BLaER1 treated with 17β-estradiol and CSF1 and Interleukin-3, amounts not matched to agents 10 nM and 100 nM (cell line): Measurements from ENCODE around the gene TMEM214.

ENCODE experiments used
- H3K27ac ChIP-seq, 11 experiments: shearing (Covaris generic); formaldehyde crosslinking; 2 replicates each; pipeline ENCODE4 v1.8.1; 2022
- H3K27me3 ChIP-seq, 11 experiments: shearing (Covaris generic); formaldehyde crosslinking; 2 replicates each; pipeline ENCODE4 v1.8.1; 2022
- H3K36me3 ChIP-seq, 11 experiments: shearing (Covaris generic); formaldehyde crosslinking; 2 replicates each; pipeline ENCODE4 v1.8.1; 2022
- H3K4me1 ChIP-seq, 10 experiments: shearing (Covaris generic); formaldehyde crosslinking; 2 replicates each; pipeline ENCODE4 v1.8.1; 2022
- H3K4me2 ChIP-seq, 11 experiments: shearing (Covaris generic); formaldehyde crosslinking; 2 replicates each; pipeline ENCODE4 v1.8.1; 2022
- H3K4me3 ChIP-seq, 10 experiments: shearing (Covaris generic); formaldehyde crosslinking; 2 replicates each; pipeline ENCODE4 v1.8.1; 2022
- H3K9ac ChIP-seq, 11 experiments: shearing (Covaris generic); formaldehyde crosslinking; 2 replicates each; pipeline ENCODE4 v1.8.1; 2022
- H3K9me3 ChIP-seq, 11 experiments: shearing (Covaris generic); formaldehyde crosslinking; replicated peaks in 1 of 11; 2 replicates each; pipeline ENCODE4 v1.8.1; 2022
- H4K20me1 ChIP-seq, 11 experiments: shearing (Covaris generic); formaldehyde crosslinking; 2 replicates each; pipeline ENCODE4 v1.8.1; 2022
- Cebpa-rat ChIP-seq, 11 experiments: shearing (Covaris generic); IDR thresholded peaks; 2 replicates each; pipeline ENCODE4 v1.8.1; 2022

The TMEM214 gene

GRCh38 chr2:27006602-27007415 lies 26.0 kb upstream of the TMEM214 start:
- no peak overlapping the region for H3K27ac ChIP-seq
- H3K9ac ChIP-seq = no peak overlapping the region
- no peaks in the 10 kb centered on the region for H3K36me3 ChIP-seq
- no peak for TF ChIP-seq Cebpa-rat (IDR thresholded peaks at IDR 0.05)
- no peak overlapping the region for H3K4me2 ChIP-seq
- 0 out of 22 replicates have a peak, but pooled peaks cover 0 to 4% (median 0%) of the 10 kb centered on the region in 11 experiments for H3K9me3 ChIP-seq
- H3K27me3 ChIP-seq = no peaks in the 10 kb centered on the region
- peaks cover 0 to 21% (median 0%) of the 10 kb centered on the region in 10 experiments; a peak in 8 of 20 replicates for H3K4me1 ChIP-seq
- no peaks in the 10 kb centered on the region; a peak in 1 of 22 replicates for H4K20me1 ChIP-seq
- no peak overlapping the region for H3K4me3 ChIP-seq

DNA sequence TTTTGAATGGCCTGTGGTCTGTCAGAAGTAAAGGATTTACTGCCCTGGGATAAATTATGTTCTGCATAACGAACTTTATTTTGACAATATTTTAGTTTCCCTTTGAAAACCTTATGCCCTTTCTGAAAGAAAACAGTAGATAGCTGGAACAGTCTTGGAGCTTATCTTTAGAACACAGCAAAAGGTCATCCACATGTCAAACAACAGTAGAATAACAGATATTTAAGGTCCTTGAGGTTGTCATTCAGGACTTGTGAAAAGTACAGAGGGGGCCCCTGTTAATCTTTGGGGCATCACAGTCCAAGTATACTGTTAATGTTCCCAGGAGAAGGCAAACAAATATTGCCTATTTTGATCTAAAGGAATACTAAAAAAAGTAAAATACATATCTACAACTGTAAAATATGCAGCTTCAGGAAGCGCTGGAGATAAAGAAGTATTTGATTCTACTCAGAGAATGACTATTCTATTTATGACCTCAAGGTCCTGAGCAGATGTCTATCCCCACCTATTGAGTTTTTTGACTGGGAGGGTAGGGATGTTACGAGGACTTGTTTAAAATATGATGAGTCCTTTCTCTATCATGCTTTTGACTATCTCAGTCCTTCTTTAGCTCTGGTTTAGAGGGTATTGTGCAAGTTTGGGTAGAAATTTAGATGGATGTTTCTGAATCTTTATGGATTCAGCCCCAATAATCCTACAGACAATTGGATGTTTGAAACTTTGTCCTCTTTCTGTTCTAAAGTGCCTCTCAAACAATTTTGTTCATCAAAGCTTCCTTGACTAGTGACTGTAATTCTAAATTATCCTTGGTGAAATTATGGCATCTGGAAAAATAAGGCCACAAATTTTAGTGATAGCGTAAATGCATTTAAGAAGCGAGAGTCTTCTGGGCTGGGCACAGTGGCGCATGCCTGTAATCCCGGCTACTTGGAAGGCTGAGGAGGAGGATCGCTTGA lies 25.1 kb upstream of the TMEM214 start:
- Histone ChIP-seq H3K4me1 (peaks cover 0 to 21% (median 0%) of the 10 kb centered on the region in 10 experiments; a peak in 8 of 20 replicates), H3K27ac (no peak overlapping the region), H3K9ac (no peak overlapping the region)

GRCh38 chr2:27008678-27009077 lies 24.1 kb upstream of the TMEM214 start:
- Histone ChIP-seq H3K9me3 (0 out of 22 replicates have a peak, but pooled peaks cover 0 to 4% (median 0%) of the 10 kb centered on the region in 11 experiments), H3K4me2 (no peak overlapping the region), H3K36me3 (no peaks in the 10 kb centered on the region), H3K27me3 (no peaks in the 10 kb centered on the region), H3K4me1 (peaks cover 0 to 17% (median 0%) of the 10 kb centered on the region in 10 experiments; a peak in 8 of 20 replicates), H3K9ac (no peak overlapping the region), H3K4me3 (no peak overlapping the region), H4K20me1 (no peaks in the 10 kb centered on the region; a peak in 1 of 22 replicates), H3K27ac (no peak overlapping the region)
- TF ChIP-seq Cebpa-rat (IDR thresholded peaks at IDR 0.05) = no peak

More for the DNA sequence above, 25.1 kb upstream of the TMEM214 start:
- Histone ChIP-seq H3K4me2 (no peak overlapping the region), H4K20me1 (no peaks in the 10 kb centered on the region; a peak in 1 of 22 replicates), H3K36me3 (no peaks in the 10 kb centered on the region), H3K9me3 (0 out of 22 replicates have a peak, but pooled peaks cover 0 to 4% (median 0%) of the 10 kb centered on the region in 11 experiments), H3K4me3 (no peak overlapping the region), H3K27me3 (no peaks in the 10 kb centered on the region)
- no peak for TF ChIP-seq Cebpa-rat (IDR thresholded peaks at IDR 0.05)

GRCh38 chr2:27009083-27009482 lies 23.7 kb upstream of the TMEM214 start:
- Histone ChIP-seq H3K27me3 (no peaks in the 10 kb centered on the region), H3K36me3 (no peaks in the 10 kb centered on the region), H3K27ac (no peak overlapping the region), H3K9ac (no peak overlapping the region), H4K20me1 (no peaks in the 10 kb centered on the region; a peak in 1 of 22 replicates), H3K4me2 (no peak overlapping the region), H3K9me3 (0 out of 22 replicates have a peak, but pooled peaks cover 0 to 4% (median 0%) of the 10 kb centered on the region in 11 experiments), H3K4me3 (no peak overlapping the region), H3K4me1 (peaks cover 0 to 13% (median 0%) of the 10 kb centered on the region in 10 experiments; a peak in 8 of 20 replicates)
- no peak for TF ChIP-seq Cebpa-rat (IDR thresholded peaks at IDR 0.05)

GRCh38 chr2:27009716-27010115 lies 23.0 kb upstream of the TMEM214 start:
- H3K9ac ChIP-seq = no peak overlapping the region
- H3K4me2 ChIP-seq = no peak overlapping the region
- H3K9me3 ChIP-seq = 0 out of 22 replicates have a peak, but pooled peaks cover 0 to 4% (median 0%) of the 10 kb centered on the region in 11 experiments
- peaks cover 0 to 10% (median 0%) of the 10 kb centered on the region in 10 experiments; a peak in 8 of 20 replicates for H3K4me1 ChIP-seq
- no peak for TF ChIP-seq Cebpa-rat (IDR thresholded peaks at IDR 0.05)
- no peak overlapping the region for H3K27ac ChIP-seq
- H4K20me1 ChIP-seq = no peaks in the 10 kb centered on the region; a peak in 2 of 22 replicates
- no peaks in the 10 kb centered on the region; a peak in 1 of 22 replicates for H3K36me3 ChIP-seq
- H3K4me3 ChIP-seq = no peak overlapping the region
- no peaks in the 10 kb centered on the region for H3K27me3 ChIP-seq

DNA sequence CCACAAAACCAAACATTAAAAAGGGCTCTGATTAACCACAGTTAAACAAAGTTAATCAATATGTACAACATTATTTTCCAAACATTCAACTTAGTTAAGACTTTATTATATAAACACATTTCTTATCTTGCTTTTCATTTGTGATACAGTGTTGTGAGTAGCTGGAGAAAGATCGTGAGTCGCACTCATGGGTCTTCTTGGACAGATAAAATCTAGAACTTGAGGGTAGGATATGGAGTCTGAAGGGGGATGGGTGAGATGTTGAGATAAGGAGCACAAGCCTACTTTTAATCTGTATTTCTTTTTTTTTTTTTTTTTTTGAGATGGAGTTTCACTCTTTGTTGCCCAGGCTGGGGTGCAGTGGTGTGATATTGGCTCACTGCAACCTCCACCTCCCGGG lies 22.6 kb upstream of the TMEM214 start:
- peak overlapping the region in 2 of 11 experiments; percentile 18 to 30; a peak in 3 of 22 replicates for H3K4me2 ChIP-seq
- no peak overlapping the region for H3K9ac ChIP-seq

GRCh38 chr2:27013738-27014137 lies 19.0 kb upstream of the TMEM214 start:
- Histone ChIP-seq H3K27me3 (no peaks in the 10 kb centered on the region), H3K4me1 (peaks cover 0 to 28% (median 9%) of the 10 kb centered on the region in 10 experiments; a peak in 12 of 20 replicates), H3K9me3 (no peaks in the 10 kb centered on the region), H3K9ac (no peak overlapping the region), H3K4me3 (no peak overlapping the region), H3K36me3 (no peaks in the 10 kb centered on the region; a peak in 1 of 22 replicates), H4K20me1 (peaks cover 0 to 19% (median 4%) of the 10 kb centered on the region in 11 experiments; a peak in 8 of 22 replicates), H3K4me2 (no peak overlapping the region), H3K27ac (no peak overlapping the region)
- no peak for TF ChIP-seq Cebpa-rat (IDR thresholded peaks at IDR 0.05)

More for the DNA sequence above, 22.6 kb upstream of the TMEM214 start:
- peaks cover 0 to 12% (median 0%) of the 10 kb centered on the region in 10 experiments; a peak in 8 of 20 replicates for H3K4me1 ChIP-seq
- no peak for TF ChIP-seq Cebpa-rat (IDR thresholded peaks at IDR 0.05)
- H3K27me3 ChIP-seq = no peaks in the 10 kb centered on the region
- H3K36me3 ChIP-seq = no peaks in the 10 kb centered on the region; a peak in 1 of 22 replicates
- H4K20me1 ChIP-seq = no peaks in the 10 kb centered on the region; a peak in 2 of 22 replicates
- 0 out of 22 replicates have a peak, but pooled peaks cover 0 to 4% (median 0%) of the 10 kb centered on the region in 11 experiments for H3K9me3 ChIP-seq
- H3K4me3 ChIP-seq = no peak overlapping the region
- H3K27ac ChIP-seq = no peak overlapping the region

DNA sequence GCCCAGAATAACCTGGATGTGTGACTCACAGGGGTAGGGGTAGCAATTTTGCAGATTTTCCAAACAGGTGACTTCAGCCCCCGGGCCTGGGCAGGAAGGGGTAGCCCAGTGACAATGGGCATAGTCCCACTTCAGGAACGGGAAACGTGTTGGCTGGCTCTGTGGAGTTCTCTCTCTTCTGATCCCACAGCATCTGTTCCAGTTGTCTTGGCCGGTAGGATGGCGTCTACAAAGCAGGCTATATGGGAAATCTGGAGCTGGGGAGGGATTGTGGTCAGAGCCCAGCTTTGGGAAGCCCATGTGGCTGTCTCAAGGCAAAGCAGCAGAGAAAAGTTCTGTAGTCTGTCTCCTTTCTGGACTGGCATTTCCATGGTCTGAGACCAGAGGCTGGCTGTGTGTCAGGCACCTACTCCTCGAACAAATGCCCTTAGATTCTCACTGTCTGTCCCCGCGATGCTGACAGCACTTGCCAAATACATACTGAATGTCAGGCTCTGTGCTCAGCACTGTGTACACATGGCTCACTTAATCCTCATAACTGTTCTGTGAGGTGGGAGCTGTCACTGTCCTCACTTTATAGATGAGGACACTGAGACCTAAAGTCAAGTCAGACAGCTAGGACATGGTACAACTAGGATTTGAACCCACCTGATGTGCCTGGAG lies 17.9 kb upstream of the TMEM214 start:
- no peaks in the 10 kb centered on the region for H3K9me3 ChIP-seq
- no peaks in the 10 kb centered on the region for H3K27me3 ChIP-seq
- peaks cover 0 to 28% (median 9%) of the 10 kb centered on the region in 10 experiments; a peak in 12 of 20 replicates for H3K4me1 ChIP-seq
- H3K4me3 ChIP-seq = no peak overlapping the region
- peak overlapping the region in 3 of 11 experiments; percentile 43 to 66 (median 47); a peak in 2 of 22 replicates for H3K4me2 ChIP-seq
- no peak for TF ChIP-seq Cebpa-rat (IDR thresholded peaks at IDR 0.05)
- H3K9ac ChIP-seq = no peak overlapping the region
- peaks cover 0 to 19% (median 4%) of the 10 kb centered on the region in 11 experiments; a peak in 8 of 22 replicates for H4K20me1 ChIP-seq
- no peak overlapping the region for H3K27ac ChIP-seq
- no peaks in the 10 kb centered on the region; a peak in 1 of 22 replicates for H3K36me3 ChIP-seq
